ENCODE results near the gene MYCBPAP. TPM values are rescaled to one million over a fixed set of nuclear protein-coding genes. Genes with fewer than 3 reads are reported as not detected.

Gene MYCBPAP
- total RNA-seq, 2 experiments from 2014 or later = 0.78 to 1.5 TPM

GRCh38 chr17:50569592-50569991 lies 61.4 kb downstream of the MYCBPAP start:
- H3K27me3 ChIP-seq (ENCODE audit: control insufficient read depth in 1 of 2, insufficient read depth in 2 of 2, low read length in 2 of 2) = peaks cover 18 to 25% of the 10 kb centered on the region in 2 experiments
- Mint-ChIP-seq H3K4me3 (no peak overlapping the region), H3K36me3 (ENCODE audit: low read depth) (no peaks in the 10 kb centered on the region), H3K4me1 (ENCODE audit: low read depth) (peaks cover 13% of the 10 kb centered on the region), H3K9me3 (no peaks in the 10 kb centered on the region), H3K27me3 (peaks cover 49% of the 10 kb centered on the region), H3K27ac (no peak overlapping the region)
- CTCF ChIA-PET = no interaction called here
- ATAC-seq (ENCODE audit: poor library complexity) (no peak), DNase-seq (no peak)
- H3K36me3 ChIP-seq (ENCODE audit: insufficient read depth, low read length) = no peaks in the 10 kb centered on the region
- no peak overlapping the region for H3K27ac ChIP-seq (ENCODE audit: low read depth in 1 of 2, low read length in 2 of 2)
- intact Hi-C loops (cut with DNase I, micrococcal nuclease) = loop anchor here in 1 of 2 experiments (5.0 kb wide), 1 partner anchor 58 kb away; no protein-coding TSS in a partner anchor
- H3K9me3 ChIP-seq (ENCODE audit: control insufficient read depth in 1 of 2, insufficient read depth in 1 of 2, low read length in 2 of 2) = no peaks in the 10 kb centered on the region
- POLR2A ChIA-PET = no interaction called here
- peaks cover 9% of the 10 kb centered on the region for H3K4me1 ChIP-seq (ENCODE audit: insufficient read depth, low read length)
- no peak for TF ChIP-seq CTCF (IDR thresholded peaks at IDR 0.05)
- H3K4me3 ChIP-seq (ENCODE audit: low read length) = no peak overlapping the region

- DNase-seq (no peak), ATAC-seq (ENCODE audit: poor library complexity) (no peak)
- peaks cover 16 to 23% of the 10 kb centered on the region in 2 experiments for H3K27me3 ChIP-seq (ENCODE audit: control insufficient read depth in 1 of 2, insufficient read depth in 2 of 2, low read length in 2 of 2)
- POLR2A ChIA-PET = no interaction called here
- TF ChIP-seq CTCF (IDR thresholded peaks at IDR 0.05) = no peak
- H3K9me3 Mint-ChIP-seq = no peaks in the 10 kb centered on the region
- no peaks in the 10 kb centered on the region for H3K36me3 ChIP-seq (ENCODE audit: insufficient read depth, low read length)
- intact Hi-C loops (cut with DNase I, micrococcal nuclease) = no loop called here
- H3K27ac ChIP-seq (ENCODE audit: low read depth in 1 of 2, low read length in 2 of 2) = no peak overlapping the region
- H3K27me3 Mint-ChIP-seq = peaks cover 44% of the 10 kb centered on the region
- H3K4me1 ChIP-seq (ENCODE audit: insufficient read depth, low read length) = peaks cover 9% of the 10 kb centered on the region
- CTCF ChIA-PET = no interaction called here
- no peaks in the 10 kb centered on the region for H3K9me3 ChIP-seq (ENCODE audit: control insufficient read depth in 1 of 2, insufficient read depth in 1 of 2, low read length in 2 of 2)
- H3K4me1 Mint-ChIP-seq (ENCODE audit: low read depth) = peaks cover 9% of the 10 kb centered on the region
- no peak overlapping the region for H3K4me3 Mint-ChIP-seq
- no peaks in the 10 kb centered on the region for H3K36me3 Mint-ChIP-seq (ENCODE audit: low read depth)
- H3K4me3 ChIP-seq (ENCODE audit: low read length) = no peak overlapping the region
- no peak overlapping the region for H3K27ac Mint-ChIP-seq
These were observed 61.8 kb downstream of the MYCBPAP start for GRCh38 chr17:50570032-50570431.

- Mint-ChIP-seq H3K27me3 (peaks cover 39% of the 10 kb centered on the region), H3K4me3 (no peak overlapping the region), H3K4me1 (ENCODE audit: low read depth) (peaks cover 4% of the 10 kb centered on the region), H3K36me3 (ENCODE audit: low read depth) (no peaks in the 10 kb centered on the region), H3K27ac (no peak overlapping the region), H3K9me3 (no peaks in the 10 kb centered on the region)
- ATAC-seq (ENCODE audit: poor library complexity) = no peak
- CTCF ChIA-PET = no interaction called here
- peaks cover 4% of the 10 kb centered on the region for H3K4me1 ChIP-seq (ENCODE audit: insufficient read depth, low read length)
- no peak overlapping the region for H3K27ac ChIP-seq (ENCODE audit: low read depth in 1 of 2, low read length in 2 of 2)
- H3K4me3 ChIP-seq (ENCODE audit: low read length) = no peak overlapping the region
- H3K36me3 ChIP-seq (ENCODE audit: insufficient read depth, low read length) = no peaks in the 10 kb centered on the region
- no peak for TF ChIP-seq CTCF (IDR thresholded peaks at IDR 0.05)
- no peak for DNase-seq
- intact Hi-C loops (cut with DNase I, micrococcal nuclease) = no loop called here
- H3K9me3 ChIP-seq (ENCODE audit: control insufficient read depth in 1 of 2, insufficient read depth in 1 of 2, low read length in 2 of 2) = no peaks in the 10 kb centered on the region
- POLR2A ChIA-PET = no interaction called here
- H3K27me3 ChIP-seq (ENCODE audit: control insufficient read depth in 1 of 2, insufficient read depth in 2 of 2, low read length in 2 of 2) = peaks cover 15 to 18% of the 10 kb centered on the region in 2 experiments
These were observed 62.3 kb downstream of the MYCBPAP start for GRCh38 chr17:50570528-50570927.

All from CD4-positive, alpha-beta T cell (primary cell).